ENCODE measurements around the gene CHRM1. TPM values are rescaled to one million over a fixed set of nuclear protein-coding genes. Genes with fewer than 3 reads are reported as not detected.

The CHRM1 gene
- total RNA-seq, 2 donors from 2014 or later = not detected

DNA sequence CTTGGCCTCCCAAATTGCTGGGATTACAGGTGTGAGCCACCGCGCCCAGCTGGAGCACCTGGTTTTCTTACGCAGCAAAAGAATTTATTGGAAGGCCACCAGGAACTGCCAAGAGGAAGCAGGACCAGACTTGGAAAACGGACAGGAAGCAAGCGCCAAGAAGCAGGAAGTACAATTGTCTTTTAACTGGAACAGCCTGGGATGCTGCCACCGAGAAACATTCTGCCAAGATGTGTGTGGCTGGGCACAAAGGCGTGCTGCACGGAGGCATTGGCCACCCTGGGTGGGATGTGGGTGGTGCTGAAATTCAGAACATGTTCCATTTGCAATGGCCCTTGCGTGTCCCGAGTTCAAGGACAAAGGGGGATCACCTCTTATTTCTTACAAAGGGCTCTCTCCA, 25.1 kb downstream of the CHRM1 start:
- H3K4me1 ChIP-seq = no peaks in the 10 kb centered on the region
- 66 to 71% methylated on average over 10 of the region's 10 CpGs for WGBS, 2 donors
- no peaks in the 10 kb centered on the region for H3K27me3 ChIP-seq
- no peak for DNase-seq
- no peaks in the 10 kb centered on the region for H3K9me3 ChIP-seq
- H3K4me3 ChIP-seq = no peak overlapping the region
- ATAC-seq = no peak
- H3K36me3 ChIP-seq (replicated peaks in 1 of 2; ENCODE audit: insufficient read depth in 1 of 2, low read depth in 2 of 2) = no peaks in the 10 kb centered on the region
- H3K27ac ChIP-seq = no peak overlapping the region
- TF ChIP-seq POLR2A (IDR thresholded peaks at IDR 0.05) = no peak
- TF ChIP-seq, protein P1, sequence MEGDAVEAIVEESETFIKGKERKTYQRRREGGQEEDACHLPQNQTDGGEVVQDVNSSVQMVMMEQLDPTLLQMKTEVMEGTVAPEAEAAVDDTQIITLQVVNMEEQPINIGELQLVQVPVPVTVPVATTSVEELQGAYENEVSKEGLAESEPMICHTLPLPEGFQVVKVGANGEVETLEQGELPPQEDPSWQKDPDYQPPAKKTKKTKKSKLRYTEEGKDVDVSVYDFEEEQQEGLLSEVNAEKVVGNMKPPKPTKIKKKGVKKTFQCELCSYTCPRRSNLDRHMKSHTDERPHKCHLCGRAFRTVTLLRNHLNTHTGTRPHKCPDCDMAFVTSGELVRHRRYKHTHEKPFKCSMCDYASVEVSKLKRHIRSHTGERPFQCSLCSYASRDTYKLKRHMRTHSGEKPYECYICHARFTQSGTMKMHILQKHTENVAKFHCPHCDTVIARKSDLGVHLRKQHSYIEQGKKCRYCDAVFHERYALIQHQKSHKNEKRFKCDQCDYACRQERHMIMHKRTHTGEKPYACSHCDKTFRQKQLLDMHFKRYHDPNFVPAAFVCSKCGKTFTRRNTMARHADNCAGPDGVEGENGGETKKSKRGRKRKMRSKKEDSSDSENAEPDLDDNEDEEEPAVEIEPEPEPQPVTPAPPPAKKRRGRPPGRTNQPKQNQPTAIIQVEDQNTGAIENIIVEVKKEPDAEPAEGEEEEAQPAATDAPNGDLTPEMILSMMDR (IDR thresholded peaks at IDR 0.05) = no peak
- intact Hi-C loops (cut with DNase I) = no loop called here

DNA sequence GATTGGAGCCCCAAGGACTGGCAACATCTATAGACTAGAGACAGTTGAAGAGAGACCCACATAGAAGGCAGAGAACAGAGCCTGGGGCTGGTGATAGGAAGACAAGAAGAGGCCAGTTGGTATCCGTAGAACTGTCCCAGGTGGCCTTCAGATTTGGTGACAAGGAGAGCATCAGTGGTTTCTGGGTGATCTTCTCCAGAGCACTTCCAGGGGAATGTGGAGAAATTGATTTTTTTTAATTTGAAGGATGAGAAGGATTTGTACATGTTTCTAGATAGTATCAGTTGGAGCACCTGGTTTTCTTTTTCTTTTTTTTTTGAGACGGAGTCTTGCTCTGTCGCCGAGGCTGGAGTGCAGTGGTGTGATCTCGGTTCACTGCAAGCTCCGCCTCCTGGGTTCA, 25.7 kb downstream of the CHRM1 start:
- Histone ChIP-seq H3K9me3 (no peaks in the 10 kb centered on the region), H3K4me1 (no peaks in the 10 kb centered on the region), H3K27ac (no peak overlapping the region), H3K4me3 (no peak overlapping the region), H3K36me3 (replicated peaks in 1 of 2; ENCODE audit: insufficient read depth in 1 of 2, low read depth in 2 of 2) (no peaks in the 10 kb centered on the region), H3K27me3 (no peaks in the 10 kb centered on the region)
- ATAC-seq = no peak
- no peak for DNase-seq
- WGBS, 2 donors = 69 to 77% methylated on average over 6 of the region's 6 CpGs
- TF ChIP-seq POLR2A (IDR thresholded peaks at IDR 0.05) = no peak
- TF ChIP-seq, protein P1 (IDR thresholded peaks at IDR 0.05) = no peak
- intact Hi-C loops (cut with DNase I) = no loop called here

DNA sequence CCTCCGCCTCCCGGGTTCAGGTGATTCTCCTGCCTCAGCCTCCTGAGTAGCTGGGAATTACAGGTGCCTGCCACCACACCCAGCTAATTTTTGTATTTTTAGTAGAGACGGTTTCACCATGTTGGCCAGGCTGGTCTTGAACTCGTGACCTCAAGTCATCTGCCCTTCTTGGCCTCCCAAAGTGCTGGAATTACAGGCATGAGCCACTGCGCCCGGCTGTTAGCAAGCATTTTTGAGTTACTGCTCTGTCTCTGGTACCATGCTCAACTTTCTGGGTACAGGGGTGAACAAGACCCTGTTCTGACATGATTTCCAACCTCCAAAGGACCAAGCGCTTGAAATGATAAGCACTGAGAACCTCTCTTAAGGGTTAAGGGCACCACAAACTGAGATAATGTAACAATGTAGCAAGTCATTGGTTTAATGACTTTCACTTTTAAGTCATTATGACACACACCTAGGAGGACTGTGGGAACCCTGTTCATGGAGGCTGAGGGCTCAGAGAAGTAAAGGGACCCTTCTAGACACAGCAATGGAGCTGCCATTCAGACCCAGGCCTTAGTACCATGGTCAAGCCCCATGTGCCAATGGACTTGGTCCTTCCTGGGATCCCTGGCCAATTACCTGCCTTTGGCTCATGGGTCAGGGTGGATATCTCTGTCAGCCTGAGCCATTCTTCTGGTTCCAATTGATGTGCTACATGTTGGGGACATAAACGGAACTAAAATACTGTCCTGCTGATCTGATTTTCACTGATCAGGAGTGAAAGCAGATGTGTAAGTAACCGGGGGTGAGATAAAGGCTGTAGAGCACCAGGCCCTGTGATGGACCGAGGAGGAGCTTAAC, 28.9 kb downstream of the CHRM1 start:
- no peaks in the 10 kb centered on the region for H3K9me3 ChIP-seq
- peaks cover 18 to 19% of the 10 kb centered on the region in 2 donors for H3K36me3 ChIP-seq (replicated peaks in 1 of 2; ENCODE audit: insufficient read depth in 1 of 2, low read depth in 2 of 2)
- H3K4me1 ChIP-seq = no peaks in the 10 kb centered on the region
- 80 to 81% methylated on average over 10 of the region's 10 CpGs for WGBS, 2 donors
- intact Hi-C loops (cut with DNase I) = no loop called here
- H3K27me3 ChIP-seq = no peaks in the 10 kb centered on the region
- H3K4me3 ChIP-seq = no peak overlapping the region
- TF ChIP-seq, protein P1 (IDR thresholded peaks at IDR 0.05) = no peak
- TF ChIP-seq POLR2A (IDR thresholded peaks at IDR 0.05) = no peak
- ATAC-seq (no peak), DNase-seq (no peak)
- H3K27ac ChIP-seq = no peak overlapping the region

DNA sequence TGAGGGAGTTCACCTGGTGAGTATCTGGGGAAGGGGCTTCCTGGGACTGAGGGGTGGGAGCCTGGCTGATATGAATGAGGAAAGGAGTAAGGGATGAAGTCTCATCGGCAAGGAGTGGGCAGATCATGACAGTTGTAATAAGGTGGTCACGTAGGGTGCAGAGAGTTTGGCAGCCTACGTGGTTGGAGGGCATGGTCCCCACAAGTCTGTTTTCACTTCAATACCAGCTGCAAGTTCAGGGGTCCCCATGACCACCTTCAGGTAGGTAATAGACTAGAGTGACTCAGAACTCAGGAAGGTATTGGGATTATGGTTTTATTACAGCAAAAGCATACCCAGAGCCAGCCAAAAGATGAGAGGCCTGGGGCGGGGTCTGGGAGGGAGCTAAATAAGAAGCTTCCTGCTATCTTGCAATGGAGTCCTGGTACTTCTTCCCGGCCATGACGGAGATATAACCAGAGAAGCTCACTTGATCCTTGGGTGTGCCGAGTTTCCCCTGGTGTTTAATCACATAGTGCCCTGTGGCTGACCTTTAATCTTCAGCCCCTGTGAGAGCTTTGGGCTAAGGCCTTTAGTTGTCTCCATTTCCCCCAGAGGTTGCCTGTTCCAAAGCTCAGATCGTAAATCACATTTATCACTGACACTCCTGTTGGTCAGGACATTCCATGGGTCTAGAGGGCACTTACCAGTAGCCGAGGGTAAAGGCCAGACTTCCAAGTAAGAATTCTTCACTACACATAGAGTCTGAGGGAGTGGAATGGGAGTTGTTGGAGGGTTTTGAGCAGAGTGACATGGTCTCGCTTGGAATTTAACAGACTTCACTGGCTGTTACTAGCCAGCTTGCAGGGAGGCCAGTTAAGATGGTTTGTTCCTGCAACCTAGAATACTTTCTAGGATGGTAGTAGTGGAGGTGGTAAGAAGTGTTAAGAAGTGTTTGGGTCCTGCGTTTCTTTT, 31.4 kb downstream of the CHRM1 start:
- whole genome bisulfite sequencing, 2 donors = 67 to 75% methylated on average over 11 of the region's 11 CpGs
- Histone ChIP-seq H3K27me3 (no peaks in the 10 kb centered on the region), H3K27ac (peak overlapping the region in 1 of 4 donors; percentile 39), H3K9me3 (no peaks in the 10 kb centered on the region), H3K4me1 (no peaks in the 10 kb centered on the region), H3K4me3 (no peak overlapping the region), H3K36me3 (replicated peaks in 1 of 2; ENCODE audit: insufficient read depth in 1 of 2, low read depth in 2 of 2) (peaks cover 38 to 39% of the 10 kb centered on the region in 2 donors)
- ATAC-seq (peak; percentile 30), DNase-seq (no peak)
- intact Hi-C loops (cut with DNase I) = no loop called here
- TF ChIP-seq, protein P1 (IDR thresholded peaks at IDR 0.05) = no peak
- no peak for TF ChIP-seq POLR2A (IDR thresholded peaks at IDR 0.05)
